Smooth muscle cell (in vitro differentiated cells): ENCODE data around the gene PRDM1. TPM values are rescaled to one million over a fixed set of nuclear protein-coding genes. Genes with fewer than 3 reads are reported as not detected.

ENCODE experiments used
- DNase-seq: peaks from one replicate; lab custom pipeline; 2025; ENCODE audit not compliant: unreplicated experiment; lab: John Stamatoyannopoulos, UW
- H2AFZ ChIP-seq: fragments of 200-600 bp; sonication (generic); 2 replicates; pipeline ENCODE4 v1.6.0; 2016; ENCODE audit warnings: antibody characterized with exemption, low read depth, mild to moderate bottlenecking
- H3F3A ChIP-seq: fragments of 200-600 bp; sonication (generic); 2 replicates; pipeline ENCODE4 v1.6.0; 2017; ENCODE audit warnings: antibody characterized with exemption, low read depth
- H3K27ac ChIP-seq: fragments of 200-600 bp; sonication (generic); 2 replicates; pipeline ENCODE4 v1.5.1; 2016; ENCODE audit warnings: low read depth, mild to moderate bottlenecking
- H3K27me3 ChIP-seq: fragments of 200-600 bp; sonication (generic); 2 replicates; pipeline ENCODE4 v1.6.1; 2016; ENCODE audit warnings: low read depth, mild to moderate bottlenecking
- H3K36me3 ChIP-seq: fragments of 200-600 bp; sonication (generic); 2 replicates; pipeline ENCODE4 v1.5.1; 2016; ENCODE audit warnings: low read depth
- H3K4me1 ChIP-seq: fragments of 200-600 bp; sonication (generic); 2 replicates; pipeline ENCODE4 v1.5.1; 2016; ENCODE audit warnings: low read depth
- H3K4me2 ChIP-seq: fragments of 200-600 bp; sonication (generic); 2 replicates; pipeline ENCODE4 v1.6.0; 2016; ENCODE audit warnings: mild to moderate bottlenecking
- H3K4me3 ChIP-seq: fragments of 200-600 bp; sonication (generic); 2 replicates; pipeline ENCODE4 v1.5.1; 2016; ENCODE audit warnings: mild to moderate bottlenecking
- H3K79me2 ChIP-seq: fragments of 200-600 bp; sonication (generic); 2 replicates; pipeline ENCODE4 v1.6.0; 2016; ENCODE audit warnings: low read depth, mild to moderate bottlenecking
- H3K9ac ChIP-seq: fragments of 200-600 bp; sonication (generic); 2 replicates; pipeline ENCODE4 v1.6.0; 2016; ENCODE audit warnings: low read depth
- H3K9me3 ChIP-seq: fragments of 200-600 bp; sonication (generic); replicated peaks from 2 replicates; pipeline ENCODE4 v1.5.1; 2016; ENCODE audit warnings: low read depth
- H4K20me1 ChIP-seq: fragments of 200-600 bp; sonication (generic); 2 replicates; pipeline ENCODE4 v1.6.0; 2016; ENCODE audit warnings: low read depth
- CTCF ChIP-seq: fragments of 200-600 bp; sonication (generic); IDR thresholded peaks from 2 replicates; pipeline ENCODE4 v1.5.1; 2017; ENCODE audit warnings: borderline replicate concordance, mild to moderate bottlenecking, antibody characterized with exemption; ENCODE audit not compliant: insufficient read depth, poor library complexity, severe bottlenecking
- WGBS: methylation state at CpG from one replicate; pipeline ENCODE4 v1.1.7; 2016; ENCODE audit warnings: low lambda C conversion rate; 5-methylcytosine and 5-hydroxymethylcytosine counted together
- polyA plus RNA-seq: library from polyadenylated mRNA; unstranded; fragments of >200 nt; fragmentation: Nextera tagmentation; extraction: Ambion mirVana; gene quantifications from 2 replicates; pipeline ENCODE4 v1.2.1, GENCODE V29; 2016
- total RNA-seq: library from RNA; depleted of rRNA; stranded (reverse); fragments of >200 nt; gene quantifications from 2 replicates; pipeline ENCODE4 v1.2.3, GENCODE V29; 2014

PRDM1 gene
- total RNA-seq, result 15.6 and 16.1 TPM in 2 replicates
- polyA plus RNA-seq, result 13.3 and 15.1 TPM in 2 replicates

DNA sequence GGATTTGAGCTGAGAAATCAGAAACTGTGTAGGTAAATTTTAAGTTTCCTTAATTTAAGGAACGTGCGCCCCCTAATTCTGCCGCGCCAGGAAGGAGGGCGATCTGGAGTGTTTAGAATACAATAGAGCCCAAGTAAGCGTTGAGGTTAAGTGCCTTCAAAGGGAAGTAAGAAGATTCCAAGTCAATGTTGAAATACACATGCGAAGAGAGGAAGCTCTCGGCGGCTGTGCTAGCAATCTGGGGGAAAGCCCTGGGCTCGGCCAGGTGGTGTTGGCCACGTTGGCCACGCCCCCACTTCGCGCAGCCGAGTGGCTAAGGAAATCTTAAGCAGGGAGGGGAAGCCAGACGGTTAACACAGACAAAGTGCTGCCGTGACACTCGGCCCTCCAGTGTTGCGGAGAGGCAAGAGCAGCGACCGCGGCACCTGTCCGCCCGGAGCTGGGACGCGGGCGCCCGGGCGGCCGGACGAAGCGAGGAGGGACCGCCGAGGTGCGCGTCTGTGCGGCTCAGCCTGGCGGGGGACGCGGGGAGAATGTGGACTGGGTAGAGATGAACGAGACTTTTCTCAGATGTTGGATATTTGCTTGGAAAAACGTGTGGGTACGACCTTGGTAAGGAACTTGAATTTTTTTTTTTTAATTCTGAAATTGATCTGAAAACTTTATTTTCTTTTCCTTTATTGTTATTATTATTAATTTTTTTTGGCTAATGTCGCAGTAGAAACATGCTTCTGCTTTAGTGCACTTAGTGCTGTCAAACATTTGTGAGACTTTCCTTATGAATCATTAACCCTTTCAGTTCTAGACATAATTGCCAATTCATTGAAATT, at the start of gene PRDM1:
Gene PRDM1 (plus strand): TSS at position 353 of the 830 bp plus-strand sequence. CDS start 218 bp downstream, at position 571.
- H3K36me3 ChIP-seq, result no peaks in the 10 kb centered on the region
- peak within 1 kb of the TSS; percentile 71 for H3K4me3 ChIP-seq
- H3K27ac ChIP-seq, result peak within 1 kb of the TSS; percentile 66
- WGBS, result 1% methylated on average over 43 of the region's 44 CpGs
- peaks cover 15% of the 10 kb centered on the region for H4K20me1 ChIP-seq
- no peaks in the 10 kb centered on the region for H3K9me3 ChIP-seq
- peak within 1 kb of the TSS; percentile 98 for H3K4me2 ChIP-seq
- no peak for DNase-seq
- peak within 1 kb of the TSS; percentile 35 for H3K9ac ChIP-seq
- H3K27me3 ChIP-seq, result peaks cover 4% of the 10 kb centered on the region
- peak within 1 kb of the TSS; percentile 97 for H2AFZ ChIP-seq
- TF ChIP-seq CTCF, result no peak
- peaks cover 52% of the 10 kb centered on the region for H3K4me1 ChIP-seq
- H3F3A ChIP-seq, result peaks cover 15% of the 10 kb centered on the region
- peaks cover 35% of the 10 kb centered on the region for H3K79me2 ChIP-seq

GRCh38 chr6:106037060-106037459, 49.1 kb upstream of the PRDM1 start:
- no peak for TF ChIP-seq CTCF
- H2AFZ ChIP-seq, result no peak overlapping the region
- no peaks in the 10 kb centered on the region for H3K36me3 ChIP-seq
- no peaks in the 10 kb centered on the region for H4K20me1 ChIP-seq
- no peaks in the 10 kb centered on the region for H3K4me1 ChIP-seq
- no peak overlapping the region for H3K27ac ChIP-seq
- H3K9me3 ChIP-seq, result peaks cover 6% of the 10 kb centered on the region
- no peaks in the 10 kb centered on the region for H3K27me3 ChIP-seq
- no peak overlapping the region for H3K9ac ChIP-seq
- no peak overlapping the region for H3K4me3 ChIP-seq
- DNase-seq, result no peak
- no peaks in the 10 kb centered on the region for H3F3A ChIP-seq
- H3K4me2 ChIP-seq, result no peak overlapping the region
- no peaks in the 10 kb centered on the region for H3K79me2 ChIP-seq

DNA sequence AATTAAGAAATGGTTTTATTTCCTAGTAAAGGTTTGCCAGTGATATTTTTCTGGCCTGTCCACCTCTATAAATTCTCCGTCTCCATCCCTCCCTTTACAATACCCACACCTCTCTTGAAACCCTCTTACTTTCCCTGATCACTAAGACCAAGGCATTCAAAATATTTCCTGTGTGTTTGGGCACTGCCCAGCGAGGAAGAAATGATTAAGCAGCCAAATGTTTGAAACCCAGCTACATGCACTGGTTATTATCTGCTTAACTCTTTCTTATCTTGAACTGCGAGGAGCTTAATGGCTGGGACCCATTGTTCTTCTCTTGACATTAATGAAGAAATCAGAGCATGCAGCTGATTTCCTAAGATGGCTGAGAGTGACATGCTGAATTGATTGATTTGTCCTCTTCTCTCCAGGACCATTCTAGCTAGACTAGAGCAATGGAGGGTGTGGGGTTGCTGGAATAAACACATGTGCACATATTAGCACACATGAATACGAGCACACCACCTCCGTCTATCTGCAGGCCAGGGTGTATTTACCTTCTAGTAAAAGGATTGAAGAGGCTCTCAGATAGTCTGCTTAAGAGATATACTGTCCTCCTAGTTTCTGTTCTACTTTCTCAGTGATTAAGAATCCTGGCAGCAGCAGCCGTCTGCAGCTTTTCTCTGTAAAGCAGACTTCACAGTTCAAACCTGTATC, 46.1 kb upstream of the PRDM1 start:
- WGBS, result 69% methylated on average over 6 of the region's 6 CpGs
- H3K4me2 ChIP-seq, result no peak overlapping the region
- H3K9me3 ChIP-seq, result peaks cover 6% of the 10 kb centered on the region
- no peaks in the 10 kb centered on the region for H3K36me3 ChIP-seq
- H3K4me3 ChIP-seq, result no peak overlapping the region
- no peaks in the 10 kb centered on the region for H3K27me3 ChIP-seq
- no peaks in the 10 kb centered on the region for H3K4me1 ChIP-seq
- no peak overlapping the region for H3K9ac ChIP-seq
- H2AFZ ChIP-seq, result no peak overlapping the region
- no peak overlapping the region for H3K27ac ChIP-seq
- no peaks in the 10 kb centered on the region for H3F3A ChIP-seq
- no peaks in the 10 kb centered on the region for H4K20me1 ChIP-seq
- DNase-seq, result no peak
- no peak for TF ChIP-seq CTCF
- no peaks in the 10 kb centered on the region for H3K79me2 ChIP-seq
